GM18951 (cell line): ENCODE data around the gene NKAIN2.

ENCODE experiments used
- POLR2A ChIP-seq: IDR thresholded peaks from 4 replicates; pipeline ENCODE4 v1.6.1; 2011; ENCODE audit warnings: mild to moderate bottlenecking; ENCODE audit not compliant: insufficient read length, insufficient read depth; ENCODE audit errors: extremely low read depth
- in situ Hi-C: fragments of 300-500 bp; cut with MboI; formaldehyde crosslinking; loops from one replicate; pipeline ENCODE4 v1.12.0; 2022; ENCODE audit warnings: low sequenced_read_pairs, mixed read lengths, inconsistent platforms; ENCODE audit not compliant: unreplicated experiment

NKAIN2 gene

GRCh38 chr6:123925350-123925749 lies 121.7 kb downstream of the NKAIN2 start:
- in situ Hi-C loops: no loop called here
- no peak for TF ChIP-seq POLR2A

DNA sequence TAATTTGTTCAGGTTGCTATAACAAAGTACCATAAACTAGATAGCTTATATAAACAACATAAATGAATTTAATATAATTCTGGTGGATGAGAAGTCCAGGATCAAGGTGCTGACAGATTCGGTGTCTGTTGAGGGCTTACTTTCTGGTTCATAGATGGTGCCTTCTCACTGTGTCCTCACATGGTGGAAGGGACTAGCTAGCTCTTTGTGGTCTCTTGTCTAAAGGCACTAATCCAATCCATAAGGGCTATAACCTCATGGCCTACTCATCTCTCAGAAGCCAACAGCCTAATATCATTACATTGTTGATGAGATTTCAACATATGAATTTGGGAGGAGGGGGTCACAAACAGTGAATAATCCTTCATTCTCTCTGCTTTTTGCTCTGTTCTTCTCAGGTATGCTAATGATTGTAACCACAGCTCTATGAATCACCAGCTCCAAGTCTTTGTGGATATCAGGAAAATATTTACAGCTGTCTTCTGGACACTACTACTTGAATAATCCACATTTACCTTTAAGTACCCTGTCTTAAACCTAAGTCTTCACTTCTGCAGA lies 122.3 kb downstream of the NKAIN2 start:
- in situ Hi-C loops: no loop called here
- TF ChIP-seq POLR2A: no peak

DNA sequence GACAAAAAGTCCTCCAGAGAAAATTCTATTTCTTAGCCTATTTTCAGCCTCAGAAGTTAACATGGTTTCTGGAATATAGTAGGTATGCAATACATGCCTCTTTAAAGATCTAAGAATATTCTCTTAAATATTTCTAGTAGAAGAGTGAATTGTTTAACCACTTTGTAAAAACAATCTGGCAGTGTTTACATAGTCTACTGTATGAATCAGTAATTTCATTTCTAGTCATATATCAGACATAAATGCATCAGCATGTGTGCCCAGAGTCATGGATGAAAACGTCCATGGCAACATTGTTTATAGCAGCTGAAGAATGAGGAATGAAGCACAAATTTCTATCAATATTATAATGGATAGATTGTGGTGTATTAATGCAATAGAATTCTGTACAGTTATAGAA lies 124.9 kb downstream of the NKAIN2 start:
- TF ChIP-seq POLR2A: no peak
- in situ Hi-C loops: no loop called here

GRCh38 chr6:123931928-123932327 lies 128.3 kb downstream of the NKAIN2 start:
- in situ Hi-C loops: no loop called here
- no peak for TF ChIP-seq POLR2A

GRCh38 chr6:123940551-123940950 lies 136.9 kb downstream of the NKAIN2 start:
- in situ Hi-C loops: no loop called here
- no peak for TF ChIP-seq POLR2A

- in situ Hi-C loops: no loop called here
Observed at GRCh38 chr6:123941855-123942254, 138.2 kb downstream of the NKAIN2 start.

GRCh38 chr6:123945386-123945785 lies 141.7 kb downstream of the NKAIN2 start:
- in situ Hi-C loops: no loop called here
- TF ChIP-seq POLR2A: no peak

More at GRCh38 chr6:123941855-123942254, 138.2 kb downstream of the NKAIN2 start:
- TF ChIP-seq POLR2A: no peak

GRCh38 chr6:123953920-123954319 lies 150.3 kb downstream of the NKAIN2 start:
- in situ Hi-C loops: no loop called here
- TF ChIP-seq POLR2A: no peak

DNA sequence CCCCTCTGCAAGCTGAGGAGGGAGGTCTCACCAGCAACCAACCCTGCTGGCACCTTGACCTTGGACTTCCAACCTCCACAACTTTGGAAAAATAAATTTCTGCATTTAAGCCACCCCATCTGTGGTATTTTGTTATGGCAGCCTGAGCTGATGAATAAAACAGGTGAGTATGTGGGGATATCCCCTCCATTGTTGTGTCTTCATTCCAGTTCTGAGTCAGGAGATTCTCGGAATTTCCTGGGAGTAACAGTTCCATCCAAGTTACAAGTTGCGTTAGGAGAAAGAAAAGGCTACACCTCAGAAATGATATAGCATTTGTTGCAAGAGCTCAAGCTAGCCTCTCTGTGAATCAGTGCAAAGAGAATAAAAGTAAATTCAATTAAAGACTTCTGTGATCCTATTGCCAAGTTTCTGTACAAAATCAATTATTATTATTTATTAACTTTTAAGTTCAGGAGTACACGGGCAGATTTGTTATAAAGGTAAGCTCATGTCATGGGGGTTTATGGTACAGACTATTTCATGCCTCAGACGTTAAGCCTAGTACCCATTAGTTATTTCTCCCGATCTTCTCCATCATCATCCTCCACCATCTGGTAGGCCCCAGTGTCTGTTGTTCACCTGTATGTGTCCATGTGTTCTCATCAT lies 153.0 kb downstream of the NKAIN2 start:
- TF ChIP-seq POLR2A: no peak
- in situ Hi-C loops: no loop called here

- no peak for TF ChIP-seq POLR2A
- in situ Hi-C loops: no loop called here
Observed at GRCh38 chr6:123962508-123962907, 158.8 kb downstream of the NKAIN2 start.

- TF ChIP-seq POLR2A: no peak
- in situ Hi-C loops: no loop called here
Observed at GRCh38 chr6:123965894-123966293, 162.2 kb downstream of the NKAIN2 start.

GRCh38 chr6:123966618-123967017 lies 163.0 kb downstream of the NKAIN2 start:
- TF ChIP-seq POLR2A: no peak
- in situ Hi-C loops: no loop called here

- in situ Hi-C loops: no loop called here
- no peak for TF ChIP-seq POLR2A
Observed at GRCh38 chr6:123967905-123968304, 164.2 kb downstream of the NKAIN2 start.

DNA sequence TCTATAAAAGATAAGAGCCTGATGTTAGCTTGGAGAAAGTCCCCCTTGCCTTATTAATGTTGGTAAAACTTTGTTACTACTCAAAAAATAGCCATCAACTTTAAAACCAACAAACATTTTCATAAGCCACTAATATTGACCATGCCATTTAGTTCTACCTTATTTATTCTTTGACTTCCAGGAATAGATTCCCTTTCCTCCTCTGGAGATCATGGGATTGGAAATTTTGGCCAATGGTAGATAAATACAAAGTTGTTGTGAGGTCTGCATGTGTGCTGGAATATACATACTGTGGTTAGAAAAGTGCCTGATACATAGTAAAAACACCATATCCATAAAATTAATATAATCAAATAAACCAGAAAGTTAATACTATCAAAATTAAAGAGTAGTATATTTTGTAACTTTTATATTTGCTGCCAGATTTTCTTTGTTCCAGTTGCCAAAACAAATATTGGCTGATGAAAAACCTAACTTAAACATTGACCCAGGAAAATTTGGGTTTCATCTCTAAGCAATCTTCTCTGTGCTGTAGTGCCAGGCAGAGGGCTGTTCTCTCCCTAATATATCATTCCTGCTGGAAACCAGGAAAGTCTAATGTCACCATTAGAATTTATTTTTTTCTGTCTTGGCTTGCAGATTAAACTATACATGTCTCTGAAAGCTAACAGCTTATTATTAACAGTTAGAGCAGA lies 169.1 kb downstream of the NKAIN2 start:
- in situ Hi-C loops: no loop called here
- TF ChIP-seq POLR2A: no peak
